ENCODE results near the gene FOXC2.

The FOXC2 gene

GRCh38 chr16:86547286-86547685, 19.3 kb upstream of the FOXC2 start:
- no peak overlapping the region for H3K4me3 ChIP-seq (ENCODE audit: low read depth, low read length)
- no peak for TF ChIP-seq CTCF (IDR thresholded peaks at IDR 0.05; ENCODE audit: borderline replicate concordance, insufficient read depth, low read depth, low read length)

- no peak for TF ChIP-seq CTCF (IDR thresholded peaks at IDR 0.05; ENCODE audit: borderline replicate concordance, insufficient read depth, low read depth, low read length)
- H3K4me3 ChIP-seq (ENCODE audit: low read depth, low read length) = no peak overlapping the region
Measured at GRCh38 chr16:86549076-86549892, 17.3 kb upstream of the FOXC2 start.

GRCh38 chr16:86549893-86550190, 16.8 kb upstream of the FOXC2 start:
- no peak for TF ChIP-seq CTCF (IDR thresholded peaks at IDR 0.05; ENCODE audit: borderline replicate concordance, insufficient read depth, low read depth, low read length)

GRCh38 chr16:86550281-86550680, 16.3 kb upstream of the FOXC2 start:
- TF ChIP-seq CTCF (IDR thresholded peaks at IDR 0.05; ENCODE audit: borderline replicate concordance, insufficient read depth, low read depth, low read length) = no peak
- H3K4me3 ChIP-seq (ENCODE audit: low read depth, low read length) = no peak overlapping the region

More at GRCh38 chr16:86549893-86550190, 16.8 kb upstream of the FOXC2 start:
- H3K4me3 ChIP-seq (ENCODE audit: low read depth, low read length) = no peak overlapping the region

- TF ChIP-seq CTCF (IDR thresholded peaks at IDR 0.05; ENCODE audit: borderline replicate concordance, insufficient read depth, low read depth, low read length) = no peak
- H3K4me3 ChIP-seq (ENCODE audit: low read depth, low read length) = no peak overlapping the region
Measured at GRCh38 chr16:86553356-86553755, 13.3 kb upstream of the FOXC2 start.

- no peak for TF ChIP-seq CTCF (IDR thresholded peaks at IDR 0.05; ENCODE audit: borderline replicate concordance, insufficient read depth, low read depth, low read length)
Measured at GRCh38 chr16:86554599-86554916, 12.1 kb upstream of the FOXC2 start.

GRCh38 chr16:86554917-86555703, 11.5 kb upstream of the FOXC2 start, which contains the start of gene MTHFSD:
Gene MTHFSD (minus strand): TSS chr16:86555235. CDS start chr16:86555184, 51 bp downstream.
- no peak for TF ChIP-seq CTCF (IDR thresholded peaks at IDR 0.05; ENCODE audit: borderline replicate concordance, insufficient read depth, low read depth, low read length)
- peak within 1 kb of the TSS; percentile 74 for H3K4me3 ChIP-seq (ENCODE audit: low read depth, low read length)

More at GRCh38 chr16:86554599-86554916, 12.1 kb upstream of the FOXC2 start:
- H3K4me3 ChIP-seq (ENCODE audit: low read depth, low read length) = peak overlapping the region; percentile 74
